Left renal cortex interstitium (tissue), 4 donors: Measurements from ENCODE around the gene CD7. TPM values are rescaled to one million over a fixed set of nuclear protein-coding genes. Genes with fewer than 3 reads are reported as not detected.
"Not testable (repeated sequence)": the region's sequence is repeated elsewhere in the genome, so short reads cannot be mapped to it uniquely, and the experiment has no call there.

ENCODE experiments used
- DNase-seq, 4 donors: peaks; one replicate each; pipeline ENCODE4 v3.0.0-alpha.2; 2013; ENCODE audit warnings: low read depth in 4 of 4, low spot score in 2 of 4, missing footprints in 1 of 4
- polyA plus RNA-seq, 4 donors: library from polyadenylated mRNA; unstranded; fragments of 120-200 nt; gene quantifications; one replicate each; pipeline ENCODE4 v1.2.1, GENCODE V29; 2013; ENCODE audit not compliant: insufficient read length in 4 of 4

CD7 gene
- polyA plus RNA-seq, 4 donors, result 0.17 to 0.65 (median 0.37) TPM

DNA sequence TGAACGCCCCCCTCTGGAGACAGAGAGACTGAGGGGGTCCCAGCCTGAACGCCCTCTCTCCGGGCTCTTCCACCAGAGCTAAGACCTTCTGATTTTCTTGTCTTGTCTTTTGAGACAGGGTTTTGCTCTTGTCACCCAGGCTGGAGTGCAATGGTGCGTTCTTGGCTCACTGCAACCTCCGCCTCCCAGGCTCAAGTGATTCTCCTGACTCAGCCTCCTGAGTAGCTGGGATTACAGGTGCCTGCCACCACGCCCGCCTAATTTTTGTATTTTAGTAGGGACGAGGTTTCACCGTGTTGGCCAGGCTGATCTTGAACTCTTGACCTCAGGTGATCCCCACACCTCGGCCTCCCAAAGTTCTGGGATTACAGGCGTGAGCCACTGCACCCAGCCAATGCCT, 30.6 kb upstream of the CD7 start:
- DNase-seq, result not testable (repeated sequence)

GRCh38 chr17:82346342-82347300, 29.2 kb upstream of the CD7 start:
- DNase-seq, result no peak

- DNase-seq, result no peak
Observed at GRCh38 chr17:82345151-82345976, 28.0 kb upstream of the CD7 start.

GRCh38 chr17:82344175-82344907, 26.9 kb upstream of the CD7 start:
- DNase-seq, result no peak

- no peak for DNase-seq
Observed at GRCh38 chr17:82343560-82343959, 26.2 kb upstream of the CD7 start.

- no peak for DNase-seq
Observed at GRCh38 chr17:82342361-82343079, 25.1 kb upstream of the CD7 start.

GRCh38 chr17:82339634-82340580, 22.5 kb upstream of the CD7 start:
- DNase-seq, result no peak

- no peak for DNase-seq
Observed at GRCh38 chr17:82338858-82339633, 21.6 kb upstream of the CD7 start.

DNA sequence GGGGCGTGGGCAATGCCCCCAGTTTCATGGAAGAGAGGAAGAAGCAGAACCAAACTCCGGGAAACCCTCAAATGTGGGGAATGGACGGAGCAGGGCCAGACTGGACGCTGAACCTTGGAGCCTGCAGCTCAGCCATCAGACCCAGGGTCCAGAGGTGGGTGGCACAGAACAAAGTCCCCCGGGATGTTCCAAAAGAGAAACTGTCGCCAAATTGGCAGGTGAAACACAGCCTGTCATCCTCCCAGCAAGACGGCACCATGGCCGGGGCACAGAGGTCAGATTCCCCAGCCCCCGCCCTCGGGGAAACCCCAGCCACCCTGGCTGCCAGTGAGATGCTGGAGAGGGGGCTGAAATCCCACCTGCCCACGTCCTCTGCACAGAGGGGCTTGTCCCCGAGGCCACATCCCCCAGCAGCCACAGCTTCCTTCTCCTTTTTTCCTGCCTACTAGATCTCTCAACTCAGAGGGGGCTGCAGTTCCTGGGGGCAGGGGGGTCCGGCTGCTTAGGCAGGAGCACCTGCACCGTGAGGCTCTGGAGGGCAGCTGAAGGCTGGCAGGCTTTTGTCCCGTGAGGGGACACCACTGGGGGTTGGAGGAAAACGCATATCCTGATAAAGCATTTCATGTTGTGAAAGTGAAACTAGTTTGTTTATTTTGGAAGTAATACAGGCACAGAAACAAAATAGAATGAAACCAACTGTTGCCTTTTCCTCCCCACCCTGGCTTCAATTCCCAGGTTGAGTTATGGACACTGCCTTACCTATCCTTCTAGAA, 17.4 kb upstream of the CD7 start:
- DNase-seq, result no peak

DNA sequence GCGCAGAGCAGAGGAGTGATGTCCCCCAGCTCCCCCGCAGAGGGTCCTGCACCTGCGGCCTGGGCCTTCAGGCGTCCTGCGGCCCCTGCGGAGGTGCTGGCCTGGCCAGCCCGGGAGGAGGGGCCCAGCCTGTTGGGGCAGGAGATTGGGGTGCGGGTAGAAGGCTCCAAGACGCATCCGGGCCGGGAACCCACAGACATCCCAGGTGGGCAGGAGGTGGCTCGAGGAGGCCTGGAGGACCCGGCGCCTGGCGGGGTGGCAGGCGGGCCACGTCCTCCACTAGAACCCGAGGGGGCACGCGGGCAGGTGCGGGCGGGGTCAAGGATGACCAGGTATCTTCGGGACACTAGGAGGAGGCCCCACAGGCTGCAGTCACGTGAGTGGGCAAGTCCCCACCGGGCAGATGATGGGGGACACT, 16.8 kb upstream of the CD7 start:
- DNase-seq, result no peak

- DNase-seq, result no peak
Observed at GRCh38 chr17:82333279-82334171, 16.1 kb upstream of the CD7 start, which contains the start of gene SECTM1. Gene SECTM1 (minus strand): TSS chr17:82333766. CDS start chr17:82327240, 6,526 bp downstream.

- no peak for DNase-seq
Observed at GRCh38 chr17:82332669-82333278, 15.4 kb upstream of the CD7 start.

GRCh38 chr17:82331345-82331939, 14.0 kb upstream of the CD7 start:
- no peak for DNase-seq

DNA sequence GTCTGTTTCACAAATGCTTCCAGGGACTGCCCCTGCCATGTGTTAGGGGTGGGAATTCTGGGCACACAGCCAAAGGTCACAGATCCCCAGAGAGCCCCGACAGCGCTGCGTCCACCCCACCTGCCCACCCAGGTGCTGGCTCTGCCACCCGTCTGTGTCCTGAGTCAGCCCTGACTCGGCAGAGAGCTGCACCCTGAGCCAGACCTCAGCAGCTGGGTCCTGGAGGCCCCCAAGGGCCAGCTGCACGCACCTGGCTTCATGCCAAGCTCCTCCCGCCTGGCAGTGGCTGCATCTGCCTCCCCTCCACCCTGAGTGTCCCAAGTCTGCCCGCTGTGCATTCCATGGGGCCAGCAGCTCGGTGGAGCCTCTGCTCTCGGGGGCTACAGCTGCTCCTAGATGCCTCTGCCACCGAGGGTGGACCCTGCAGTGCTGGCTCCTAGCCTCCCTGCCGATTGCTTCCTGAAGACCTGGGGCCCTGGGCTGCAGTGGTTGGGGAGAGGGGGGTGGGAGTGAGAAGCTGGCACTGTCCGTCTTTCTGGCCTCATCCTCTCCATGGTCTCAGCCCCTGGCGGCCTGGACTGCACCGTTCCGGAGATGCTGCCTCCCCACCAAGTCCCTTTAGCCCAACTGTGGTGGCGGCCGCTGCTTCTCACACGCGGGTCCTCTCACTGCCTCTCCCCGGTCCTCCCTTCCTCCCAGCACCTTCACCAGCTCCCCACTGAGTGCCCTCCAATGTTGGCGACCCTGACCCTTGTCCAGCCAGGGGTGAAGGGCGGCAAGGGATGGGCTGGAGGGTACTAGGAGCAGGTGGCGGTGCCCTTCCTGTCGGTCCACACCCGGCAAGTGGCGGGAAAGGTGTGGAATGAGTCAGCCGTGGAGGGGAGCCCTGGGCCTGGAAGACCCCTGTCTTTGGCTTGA, 13.2 kb upstream of the CD7 start:
- DNase-seq, result no peak
